ENCODE data around the gene IMMP2L. TPM values are rescaled to one million over a fixed set of nuclear protein-coding genes. Genes with fewer than 3 reads are reported as not detected.

Gene IMMP2L
- total RNA-seq, 1 donor from 2014 or later = 29.7 TPM

- TF ChIP-seq CTCF (IDR thresholded peaks at IDR 0.05; ENCODE audit: unreplicated experiment) = no peak
- peaks cover 4% of the 10 kb centered on the region for H3K9me3 Mint-ChIP-seq (ENCODE audit: low read depth)
- no peak overlapping the region for H3K4me3 Mint-ChIP-seq (ENCODE audit: low read depth)
- no peaks in the 10 kb centered on the region for H3K27me3 Mint-ChIP-seq
- peaks cover 2% of the 10 kb centered on the region for H3K4me1 Mint-ChIP-seq (ENCODE audit: low read depth)
- peaks cover 1% of the 10 kb centered on the region for H3K36me3 Mint-ChIP-seq (ENCODE audit: insufficient read depth)
- no peak for DNase-seq (ENCODE audit: low spot score, unreplicated experiment)
- H3K27ac Mint-ChIP-seq = no peak overlapping the region
Observed at GRCh38 chr7:110704225-110704624, 858.1 kb downstream of the IMMP2L start.

DNA sequence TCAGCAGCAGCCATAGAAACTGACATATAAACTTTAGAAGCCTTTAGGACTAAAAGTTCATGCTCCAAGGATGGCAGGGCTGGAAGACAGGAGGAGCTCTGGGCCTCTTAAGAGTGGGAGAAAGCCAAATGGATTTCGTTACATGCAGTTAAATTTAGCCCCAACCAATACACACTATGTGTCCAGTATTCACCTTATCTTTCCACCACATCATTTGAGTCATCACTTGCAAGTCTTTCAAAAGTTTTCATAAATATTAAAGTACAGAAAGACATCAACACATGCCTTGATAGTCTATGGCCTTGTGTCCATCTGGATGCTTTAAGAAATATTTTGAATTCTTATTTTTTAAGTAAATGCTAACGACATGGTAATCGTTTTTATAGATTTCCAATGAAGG lies 863.7 kb downstream of the IMMP2L start:
- H3K27me3 Mint-ChIP-seq = no peaks in the 10 kb centered on the region
- no peak for DNase-seq (ENCODE audit: low spot score, unreplicated experiment)
- no peak for TF ChIP-seq CTCF (IDR thresholded peaks at IDR 0.05; ENCODE audit: unreplicated experiment)
- no peak overlapping the region for H3K27ac Mint-ChIP-seq
- no peaks in the 10 kb centered on the region for H3K9me3 Mint-ChIP-seq (ENCODE audit: low read depth)
- peaks cover 2% of the 10 kb centered on the region for H3K4me1 Mint-ChIP-seq (ENCODE audit: low read depth)
- H3K36me3 Mint-ChIP-seq (ENCODE audit: insufficient read depth) = no peaks in the 10 kb centered on the region
- H3K4me3 Mint-ChIP-seq (ENCODE audit: low read depth) = no peak overlapping the region

GRCh38 chr7:110693344-110693743 lies 868.9 kb downstream of the IMMP2L start:
- no peak for TF ChIP-seq CTCF (IDR thresholded peaks at IDR 0.05; ENCODE audit: unreplicated experiment)
- peaks cover 14% of the 10 kb centered on the region for H3K9me3 Mint-ChIP-seq (ENCODE audit: low read depth)
- DNase-seq (ENCODE audit: low spot score, unreplicated experiment) = no peak
- no peak overlapping the region for H3K4me3 Mint-ChIP-seq (ENCODE audit: low read depth)
- peaks cover 5% of the 10 kb centered on the region for H3K36me3 Mint-ChIP-seq (ENCODE audit: insufficient read depth)
- no peaks in the 10 kb centered on the region for H3K27me3 Mint-ChIP-seq
- peaks cover 7% of the 10 kb centered on the region for H3K4me1 Mint-ChIP-seq (ENCODE audit: low read depth)
- H3K27ac Mint-ChIP-seq = no peak overlapping the region

GRCh38 chr7:110688908-110689307 lies 873.4 kb downstream of the IMMP2L start:
- Mint-ChIP-seq H3K27ac (no peak overlapping the region), H3K4me3 (ENCODE audit: low read depth) (no peak overlapping the region), H3K4me1 (ENCODE audit: low read depth) (peaks cover 7% of the 10 kb centered on the region), H3K27me3 (no peaks in the 10 kb centered on the region), H3K9me3 (ENCODE audit: low read depth) (peaks cover 16% of the 10 kb centered on the region), H3K36me3 (ENCODE audit: insufficient read depth) (peaks cover 6% of the 10 kb centered on the region)
- TF ChIP-seq CTCF (IDR thresholded peaks at IDR 0.05; ENCODE audit: unreplicated experiment) = no peak
- no peak for DNase-seq (ENCODE audit: low spot score, unreplicated experiment)

GRCh38 chr7:110685899-110686298 lies 876.4 kb downstream of the IMMP2L start:
- peaks cover 6% of the 10 kb centered on the region for H3K9me3 Mint-ChIP-seq (ENCODE audit: low read depth)
- peaks cover 1% of the 10 kb centered on the region for H3K4me1 Mint-ChIP-seq (ENCODE audit: low read depth)
- DNase-seq (ENCODE audit: low spot score, unreplicated experiment) = no peak
- no peaks in the 10 kb centered on the region for H3K27me3 Mint-ChIP-seq
- H3K27ac Mint-ChIP-seq = no peak overlapping the region
- H3K4me3 Mint-ChIP-seq (ENCODE audit: low read depth) = no peak overlapping the region
- no peak for TF ChIP-seq CTCF (IDR thresholded peaks at IDR 0.05; ENCODE audit: unreplicated experiment)
- H3K36me3 Mint-ChIP-seq (ENCODE audit: insufficient read depth) = peaks cover 4% of the 10 kb centered on the region

Data from progenitor cell of endocrine pancreas (in vitro differentiated cells).